ENCODE measurements around the gene ZFAND3. TPM values are rescaled to one million over a fixed set of nuclear protein-coding genes. Genes with fewer than 3 reads are reported as not detected.

ZFAND3 gene
- total RNA-seq, 2 experiments from 2014 or later, result 8.3 to 33.8 TPM

GRCh38 chr6:38035478-38035877 is 216.0 kb downstream of the ZFAND3 start:
- CTCF ChIA-PET (ENCODE audit: unreplicated experiment), result no interaction called here
- Histone ChIP-seq H3K4me1 (ENCODE audit: insufficient read depth, low read length, poor library complexity, severe bottlenecking) (no peaks in the 10 kb centered on the region), H3K79me2 (ENCODE audit: insufficient read depth, low read depth, low read length) (no peaks in the 10 kb centered on the region), H2AFZ (ENCODE audit: low read length) (no peak overlapping the region), H4K20me1 (ENCODE audit: insufficient read depth, low read length) (0 out of 2 replicates have a peak, but pooled peaks cover 6% of the 10 kb centered on the region), H3K36me3 (ENCODE audit: insufficient read depth, low read length) (no peaks in the 10 kb centered on the region), H3K4me2 (ENCODE audit: low read length) (no peak overlapping the region), H3K4me3 (ENCODE audit: low read depth, low read length, poor library complexity, severe bottlenecking) (no peak overlapping the region), H3K27ac (ENCODE audit: low read depth, low read length, poor library complexity, severe bottlenecking) (no peak overlapping the region), H3K9me3 (ENCODE audit: low read length) (no peaks in the 10 kb centered on the region), H3K9me2 (ENCODE audit: insufficient read depth, low read length) (no peaks in the 10 kb centered on the region)
- TF ChIP-seq EZH2phosphoT487 (IDR thresholded peaks at IDR 0.05; ENCODE audit: borderline replicate concordance, low read depth, low read length) (no peak), CTCF (conservative IDR thresholded peaks at IDR 0.05; ENCODE audit: low read length) (no peak)
- BruUV-seq (replicated peaks), result no TSS peak
- no peak for DNase-seq (ENCODE audit: low spot score)
- POLR2A ChIA-PET, result interaction anchor here (1.0 kb wide), 1 partner anchor 14 kb away, joined by 4 read pairs; no protein-coding TSS in a partner anchor
- intact Hi-C loops (cut with micrococcal nuclease; ENCODE audit: unreplicated experiment), result no loop called here

GRCh38 chr6:38039502-38039901 is 220.0 kb downstream of the ZFAND3 start:
- intact Hi-C loops (cut with micrococcal nuclease; ENCODE audit: unreplicated experiment), result no loop called here
- 0 out of 2 replicates have a peak, but pooled peaks cover 4% of the 10 kb centered on the region for H4K20me1 ChIP-seq (ENCODE audit: insufficient read depth, low read length)
- H3K9me3 ChIP-seq (ENCODE audit: low read length), result no peaks in the 10 kb centered on the region
- BruUV-seq (replicated peaks), result no TSS peak
- H3K36me3 ChIP-seq (ENCODE audit: insufficient read depth, low read length), result no peaks in the 10 kb centered on the region
- no peak for DNase-seq (ENCODE audit: low spot score)
- ChIA-PET POLR2A (no interaction called here), CTCF (ENCODE audit: unreplicated experiment) (no interaction called here)
- no peaks in the 10 kb centered on the region for H3K79me2 ChIP-seq (ENCODE audit: insufficient read depth, low read depth, low read length)
- TF ChIP-seq CTCF (conservative IDR thresholded peaks at IDR 0.05; ENCODE audit: low read length), result no peak
- no peak for TF ChIP-seq EZH2phosphoT487 (IDR thresholded peaks at IDR 0.05; ENCODE audit: borderline replicate concordance, low read depth, low read length)
- H2AFZ ChIP-seq (ENCODE audit: low read length), result no peak overlapping the region
- no peaks in the 10 kb centered on the region for H3K9me2 ChIP-seq (ENCODE audit: insufficient read depth, low read length)
- no peak overlapping the region for H3K4me2 ChIP-seq (ENCODE audit: low read length)
- H3K4me1 ChIP-seq (ENCODE audit: insufficient read depth, low read length, poor library complexity, severe bottlenecking), result no peaks in the 10 kb centered on the region
- no peak overlapping the region for H3K4me3 ChIP-seq (ENCODE audit: low read depth, low read length, poor library complexity, severe bottlenecking)
- no peak overlapping the region for H3K27ac ChIP-seq (ENCODE audit: low read depth, low read length, poor library complexity, severe bottlenecking)

- 0 out of 2 replicates have a peak, but pooled peaks cover 4% of the 10 kb centered on the region for H4K20me1 ChIP-seq (ENCODE audit: insufficient read depth, low read length)
- POLR2A ChIA-PET, result interaction anchor here (0.7 kb wide), 1 partner anchor 18 kb away, joined by 3 read pairs; no protein-coding TSS in a partner anchor
- intact Hi-C loops (cut with micrococcal nuclease; ENCODE audit: unreplicated experiment), result no loop called here
- no peak overlapping the region for H3K27ac ChIP-seq (ENCODE audit: low read depth, low read length, poor library complexity, severe bottlenecking)
- H3K9me3 ChIP-seq (ENCODE audit: low read length), result no peaks in the 10 kb centered on the region
- TF ChIP-seq CTCF (conservative IDR thresholded peaks at IDR 0.05; ENCODE audit: low read length) (no peak), EZH2phosphoT487 (IDR thresholded peaks at IDR 0.05; ENCODE audit: borderline replicate concordance, low read depth, low read length) (no peak)
- no peaks in the 10 kb centered on the region for H3K4me1 ChIP-seq (ENCODE audit: insufficient read depth, low read length, poor library complexity, severe bottlenecking)
- no peaks in the 10 kb centered on the region for H3K79me2 ChIP-seq (ENCODE audit: insufficient read depth, low read depth, low read length)
- H3K36me3 ChIP-seq (ENCODE audit: insufficient read depth, low read length), result no peaks in the 10 kb centered on the region
- no peaks in the 10 kb centered on the region for H3K9me2 ChIP-seq (ENCODE audit: insufficient read depth, low read length)
- no TSS peak for BruUV-seq (replicated peaks)
- no peak overlapping the region for H3K4me2 ChIP-seq (ENCODE audit: low read length)
- no peak overlapping the region for H2AFZ ChIP-seq (ENCODE audit: low read length)
- CTCF ChIA-PET (ENCODE audit: unreplicated experiment), result no interaction called here
- DNase-seq (ENCODE audit: low spot score), result no peak
- no peak overlapping the region for H3K4me3 ChIP-seq (ENCODE audit: low read depth, low read length, poor library complexity, severe bottlenecking)
Measured at GRCh38 chr6:38040254-38040653, 220.7 kb downstream of the ZFAND3 start.

All from OCI-LY7 (cell line).